Smooth muscle cell (in vitro differentiated cells): Measurements from ENCODE around the gene SIRT2. TPM values are rescaled to one million over a fixed set of nuclear protein-coding genes. Genes with fewer than 3 reads are reported as not detected.

Experiments used
- DNase-seq: peaks from one replicate; lab custom pipeline; 2025; ENCODE audit not compliant: unreplicated experiment; lab: John Stamatoyannopoulos, UW
- H2AFZ ChIP-seq: fragments of 200-600 bp; sonication (generic); 2 replicates; pipeline ENCODE4 v1.6.0; 2016; ENCODE audit warnings: antibody characterized with exemption, low read depth, mild to moderate bottlenecking
- H3F3A ChIP-seq: fragments of 200-600 bp; sonication (generic); 2 replicates; pipeline ENCODE4 v1.6.0; 2017; ENCODE audit warnings: antibody characterized with exemption, low read depth
- H3K27ac ChIP-seq: fragments of 200-600 bp; sonication (generic); 2 replicates; pipeline ENCODE4 v1.5.1; 2016; ENCODE audit warnings: low read depth, mild to moderate bottlenecking
- H3K27me3 ChIP-seq: fragments of 200-600 bp; sonication (generic); 2 replicates; pipeline ENCODE4 v1.6.1; 2016; ENCODE audit warnings: low read depth, mild to moderate bottlenecking
- H3K36me3 ChIP-seq: fragments of 200-600 bp; sonication (generic); 2 replicates; pipeline ENCODE4 v1.5.1; 2016; ENCODE audit warnings: low read depth
- H3K4me1 ChIP-seq: fragments of 200-600 bp; sonication (generic); 2 replicates; pipeline ENCODE4 v1.5.1; 2016; ENCODE audit warnings: low read depth
- H3K4me2 ChIP-seq: fragments of 200-600 bp; sonication (generic); 2 replicates; pipeline ENCODE4 v1.6.0; 2016; ENCODE audit warnings: mild to moderate bottlenecking
- H3K4me3 ChIP-seq: fragments of 200-600 bp; sonication (generic); 2 replicates; pipeline ENCODE4 v1.5.1; 2016; ENCODE audit warnings: mild to moderate bottlenecking
- H3K79me2 ChIP-seq: fragments of 200-600 bp; sonication (generic); 2 replicates; pipeline ENCODE4 v1.6.0; 2016; ENCODE audit warnings: low read depth, mild to moderate bottlenecking
- H3K9ac ChIP-seq: fragments of 200-600 bp; sonication (generic); 2 replicates; pipeline ENCODE4 v1.6.0; 2016; ENCODE audit warnings: low read depth
- H3K9me3 ChIP-seq: fragments of 200-600 bp; sonication (generic); replicated peaks from 2 replicates; pipeline ENCODE4 v1.5.1; 2016; ENCODE audit warnings: low read depth
- H4K20me1 ChIP-seq: fragments of 200-600 bp; sonication (generic); 2 replicates; pipeline ENCODE4 v1.6.0; 2016; ENCODE audit warnings: low read depth
- WGBS: methylation state at CpG from one replicate; pipeline ENCODE4 v1.1.7; 2016; ENCODE audit warnings: low lambda C conversion rate; 5-methylcytosine and 5-hydroxymethylcytosine counted together
- polyA plus RNA-seq: library from polyadenylated mRNA; unstranded; fragments of >200 nt; fragmentation: Nextera tagmentation; extraction: Ambion mirVana; gene quantifications from 2 replicates; pipeline ENCODE4 v1.2.1, GENCODE V29; 2016
- total RNA-seq: library from RNA; depleted of rRNA; stranded (reverse); fragments of >200 nt; gene quantifications from 2 replicates; pipeline ENCODE4 v1.2.3, GENCODE V29; 2014
- TF ChIP-seq, protein P1 (sequence below): fragments of 200-600 bp; sonication (generic); IDR thresholded peaks from 2 replicates; pipeline ENCODE4 v1.5.1; 2017; ENCODE audit warnings: borderline replicate concordance, mild to moderate bottlenecking, antibody characterized with exemption; ENCODE audit not compliant: insufficient read depth, poor library complexity, severe bottlenecking

The SIRT2 gene
- total and polyA plus RNA-seq, 2 experiments from 2014 or later, result 30.7 to 48.4 TPM

DNA sequence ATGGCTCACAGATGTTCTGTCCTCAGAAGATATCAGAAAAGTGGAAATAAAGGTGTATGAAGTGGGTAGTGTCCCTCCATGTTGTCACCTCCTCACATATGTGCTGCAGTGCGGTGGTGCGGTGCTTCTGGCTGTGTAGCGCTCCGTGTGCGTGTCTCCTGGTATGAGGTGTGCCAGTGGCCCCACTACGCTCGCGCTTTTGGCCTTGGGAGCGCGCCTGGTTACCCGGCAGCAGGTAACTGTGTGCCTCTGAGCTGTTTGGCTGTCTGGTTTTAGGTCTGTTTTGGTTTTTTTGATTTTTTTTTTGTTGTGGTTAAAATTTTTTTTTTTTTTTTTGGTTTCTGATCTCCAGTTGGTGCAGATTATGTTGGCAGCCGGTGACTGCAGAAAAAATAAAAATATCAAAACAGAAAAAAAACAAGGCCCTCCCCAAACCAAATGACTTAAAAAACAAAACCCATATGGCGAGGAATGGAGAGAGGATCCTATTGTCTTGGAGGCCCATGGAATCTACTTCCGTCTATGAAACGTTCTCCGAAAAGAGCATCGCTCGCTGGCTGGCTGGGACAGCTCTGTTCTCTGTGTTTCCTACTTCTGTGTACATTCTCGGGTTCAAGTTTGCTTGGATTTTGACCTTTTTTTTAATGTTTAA, 57.5 kb downstream of the SIRT2 start:
- peaks cover 53% of the 10 kb centered on the region for H3F3A ChIP-seq
- TF ChIP-seq, protein P1, sequence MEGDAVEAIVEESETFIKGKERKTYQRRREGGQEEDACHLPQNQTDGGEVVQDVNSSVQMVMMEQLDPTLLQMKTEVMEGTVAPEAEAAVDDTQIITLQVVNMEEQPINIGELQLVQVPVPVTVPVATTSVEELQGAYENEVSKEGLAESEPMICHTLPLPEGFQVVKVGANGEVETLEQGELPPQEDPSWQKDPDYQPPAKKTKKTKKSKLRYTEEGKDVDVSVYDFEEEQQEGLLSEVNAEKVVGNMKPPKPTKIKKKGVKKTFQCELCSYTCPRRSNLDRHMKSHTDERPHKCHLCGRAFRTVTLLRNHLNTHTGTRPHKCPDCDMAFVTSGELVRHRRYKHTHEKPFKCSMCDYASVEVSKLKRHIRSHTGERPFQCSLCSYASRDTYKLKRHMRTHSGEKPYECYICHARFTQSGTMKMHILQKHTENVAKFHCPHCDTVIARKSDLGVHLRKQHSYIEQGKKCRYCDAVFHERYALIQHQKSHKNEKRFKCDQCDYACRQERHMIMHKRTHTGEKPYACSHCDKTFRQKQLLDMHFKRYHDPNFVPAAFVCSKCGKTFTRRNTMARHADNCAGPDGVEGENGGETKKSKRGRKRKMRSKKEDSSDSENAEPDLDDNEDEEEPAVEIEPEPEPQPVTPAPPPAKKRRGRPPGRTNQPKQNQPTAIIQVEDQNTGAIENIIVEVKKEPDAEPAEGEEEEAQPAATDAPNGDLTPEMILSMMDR, result no peak
- no peak overlapping the region for H2AFZ ChIP-seq
- DNase-seq, result no peak
- no peaks in the 10 kb centered on the region for H3K27me3 ChIP-seq
- H4K20me1 ChIP-seq, result peaks cover 99% of the 10 kb centered on the region
- no peaks in the 10 kb centered on the region for H3K9me3 ChIP-seq
- H3K9ac ChIP-seq, result no peak overlapping the region
- H3K36me3 ChIP-seq, result peaks cover 44% of the 10 kb centered on the region
- no peaks in the 10 kb centered on the region for H3K4me1 ChIP-seq
- peak overlapping the region; percentile 23 for H3K27ac ChIP-seq
- H3K4me2 ChIP-seq, result no peak overlapping the region
- H3K79me2 ChIP-seq, result peaks cover 69% of the 10 kb centered on the region
- WGBS, result 97% methylated on average over 19 of the region's 19 CpGs
- no peak overlapping the region for H3K4me3 ChIP-seq

DNA sequence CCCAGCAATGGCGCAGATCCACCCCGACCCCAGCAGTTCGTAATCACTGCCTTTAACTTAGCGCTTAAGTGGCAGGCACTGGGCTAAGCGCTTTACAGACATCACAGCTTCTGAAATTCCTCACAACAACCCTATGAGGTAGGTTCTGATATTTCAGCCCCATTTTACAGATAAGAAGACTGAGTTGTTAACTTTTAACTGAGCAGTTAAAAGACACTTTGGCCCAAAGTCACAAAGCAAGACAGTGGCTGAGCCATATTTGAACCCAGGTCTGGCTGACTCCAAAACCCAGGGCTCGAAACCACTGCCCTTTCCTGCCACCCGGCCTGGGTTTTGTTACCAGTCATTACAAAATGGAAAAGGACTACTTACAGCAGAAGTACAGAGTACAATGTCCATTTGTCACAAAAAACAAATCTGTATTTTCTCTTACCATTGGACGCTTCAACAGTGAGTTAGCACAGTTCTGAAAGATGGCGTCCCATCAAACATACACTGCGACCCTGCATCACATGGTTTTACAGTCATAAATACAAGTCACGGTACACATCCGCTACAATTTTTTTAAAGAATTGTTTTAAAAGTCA, 58.1 kb downstream of the SIRT2 start:
- Histone ChIP-seq H3K4me1 (no peaks in the 10 kb centered on the region), H3K4me2 (no peak overlapping the region), H3K9ac (no peak overlapping the region), H3K9me3 (no peaks in the 10 kb centered on the region), H3K36me3 (peaks cover 40% of the 10 kb centered on the region), H3F3A (peaks cover 59% of the 10 kb centered on the region), H3K4me3 (no peak overlapping the region), H3K79me2 (peaks cover 63% of the 10 kb centered on the region), H3K27ac (peak overlapping the region; percentile 23), H4K20me1 (peaks cover 93% of the 10 kb centered on the region), H2AFZ (no peak overlapping the region), H3K27me3 (no peaks in the 10 kb centered on the region)
- TF ChIP-seq, protein P1, result no peak
- WGBS, result 97% methylated on average over 12 of the region's 12 CpGs
- no peak for DNase-seq

DNA sequence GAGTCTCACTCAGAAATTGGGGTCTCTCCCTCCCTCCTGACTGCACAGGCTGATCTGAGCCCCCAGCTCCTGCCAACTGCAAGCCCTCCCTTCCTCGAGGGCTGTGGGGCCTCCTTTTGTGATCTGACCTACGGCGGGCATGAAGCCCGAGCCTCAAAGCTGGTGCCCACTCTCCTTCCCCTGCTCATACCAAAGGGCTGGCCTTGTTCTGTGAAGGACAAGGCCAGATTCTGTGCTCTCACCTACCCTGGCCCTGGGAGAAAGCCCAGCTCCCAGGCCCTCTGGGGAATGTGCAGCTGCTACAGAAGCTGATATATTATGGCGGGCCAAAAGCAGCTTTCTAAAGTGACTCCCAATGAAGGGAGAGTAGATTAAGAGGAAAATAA, 58.8 kb downstream of the SIRT2 start:
- no peak overlapping the region for H3K4me2 ChIP-seq
- H3K79me2 ChIP-seq, result peaks cover 56% of the 10 kb centered on the region
- H3K9ac ChIP-seq, result no peak overlapping the region
- H3K4me1 ChIP-seq, result no peaks in the 10 kb centered on the region
- no peaks in the 10 kb centered on the region for H3K27me3 ChIP-seq
- peaks cover 58% of the 10 kb centered on the region for H3F3A ChIP-seq
- H3K36me3 ChIP-seq, result peaks cover 37% of the 10 kb centered on the region
- no peak overlapping the region for H3K4me3 ChIP-seq
- 93% methylated on average over 5 of the region's 5 CpGs for WGBS
- H2AFZ ChIP-seq, result no peak overlapping the region
- TF ChIP-seq, protein P1, result no peak
- DNase-seq, result no peak
- peaks cover 86% of the 10 kb centered on the region for H4K20me1 ChIP-seq
- H3K9me3 ChIP-seq, result no peaks in the 10 kb centered on the region
- peak overlapping the region; percentile 23 for H3K27ac ChIP-seq
